HL-60/S4 treated with phorbol 12-myristate 13-acetate at 8.2 ng/mL for 4 days and 3 days (cell line): ENCODE measurements around the gene PBXIP1.

Experiments used
- in situ Hi-C: fragments of 300-500 bp; cut with MboI; formaldehyde crosslinking; loops from 2 replicates; pipeline ENCODE4 v1.15.0; 2022; ENCODE audit warnings: low sequenced_read_pairs

Gene PBXIP1

DNA sequence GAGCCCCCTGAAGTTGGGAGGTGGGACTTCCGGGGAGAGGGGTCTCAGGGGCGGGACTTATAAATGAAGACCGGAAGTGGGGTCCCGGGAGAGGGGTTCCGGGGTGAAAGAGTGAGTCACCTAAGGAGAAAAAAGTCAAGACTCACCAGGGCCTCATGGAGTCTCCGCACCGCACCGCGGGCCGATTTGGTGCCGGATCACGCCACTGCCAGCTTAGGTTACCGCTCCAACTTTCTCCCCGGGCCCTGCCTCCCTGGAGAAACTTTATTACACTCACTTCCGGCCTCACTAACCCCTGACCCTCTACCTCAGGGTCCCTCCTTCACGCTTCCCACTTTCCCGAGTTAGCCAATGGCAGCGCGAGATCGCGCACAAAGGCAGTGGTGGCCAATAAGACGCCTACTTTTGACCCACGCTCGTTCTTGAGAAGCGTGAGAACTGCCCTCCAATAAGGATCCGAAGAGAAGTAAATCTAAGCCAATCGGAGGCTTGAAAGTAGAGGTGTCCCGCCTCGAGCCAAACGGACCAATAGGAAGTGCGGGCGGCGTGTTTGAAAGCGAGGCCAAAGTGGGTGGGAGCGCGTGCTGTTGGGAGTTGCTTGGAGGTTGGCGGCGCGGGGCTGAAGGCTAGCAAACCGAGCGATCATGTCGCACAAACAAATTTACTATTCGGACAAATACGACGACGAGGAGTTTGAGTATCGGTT, 18.4 kb upstream of the PBXIP1 start, which contains the start of gene CKS1B:
Gene CKS1B (plus strand): TSS at position 580 of the 706 bp plus-strand sequence. CDS start 65 bp downstream, at position 645.
- in situ Hi-C loops, result no loop called here

GRCh38 chr1:154973344-154974101, 17.6 kb upstream of the PBXIP1 start:
- in situ Hi-C loops, result no loop called here

- in situ Hi-C loops, result no loop called here
Measured at GRCh38 chr1:154972517-154973343, 16.8 kb upstream of the PBXIP1 start.

DNA sequence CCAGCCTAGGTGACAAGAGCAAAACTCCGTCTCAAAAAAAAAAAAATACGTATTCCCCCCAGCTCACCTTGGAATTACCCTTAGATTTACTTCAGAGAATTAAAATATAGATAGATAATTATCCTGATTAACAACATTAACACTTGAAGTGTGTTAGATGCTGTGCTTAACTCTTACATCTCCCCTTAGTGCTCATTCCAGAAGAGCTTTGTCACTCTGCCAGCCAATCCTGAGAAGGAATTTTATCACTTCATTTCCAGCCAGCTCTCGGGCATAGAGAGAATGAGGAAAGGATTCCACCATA, 16.3 kb upstream of the PBXIP1 start:
- in situ Hi-C loops, result no loop called here

DNA sequence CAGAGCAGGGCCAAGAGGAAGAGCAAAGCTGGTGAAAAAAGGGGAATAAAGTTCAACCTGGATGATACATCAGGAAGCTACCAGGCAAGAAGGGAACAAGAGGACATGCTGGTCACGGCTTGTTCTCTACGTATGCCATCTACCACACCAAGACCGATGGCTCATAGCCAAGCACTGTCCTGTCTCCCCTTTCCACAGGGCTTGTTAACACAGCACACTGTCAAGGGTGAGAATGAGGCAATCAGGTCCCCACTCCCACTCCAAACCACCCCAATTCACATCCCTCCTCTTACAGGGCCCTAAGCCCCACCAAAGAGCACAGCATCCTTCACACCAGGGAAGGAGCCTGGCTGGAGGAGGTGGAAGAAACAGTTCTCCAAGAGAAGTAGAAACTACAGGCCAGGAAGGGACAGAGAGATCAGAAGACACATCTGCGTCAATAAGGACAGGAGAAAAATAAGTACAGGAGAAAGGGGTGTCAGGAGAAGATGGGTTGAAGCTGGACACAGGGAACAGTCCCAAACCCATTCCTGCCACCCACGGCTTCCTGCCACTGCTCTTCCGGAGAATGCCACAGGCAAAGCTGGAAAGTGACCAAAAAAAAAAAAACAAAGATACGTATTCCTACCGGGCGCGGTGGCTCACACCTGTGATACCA, 15.6 kb upstream of the PBXIP1 start:
- in situ Hi-C loops, result no loop called here

- in situ Hi-C loops, result no loop called here
Measured at GRCh38 chr1:154970631-154971340, 14.9 kb upstream of the PBXIP1 start, which contains the start of gene SHC1. SHC1 (minus strand) TSS chr1:154970747; CDS start chr1:154970526, 221 bp downstream.

- in situ Hi-C loops, result no loop called here
Measured at GRCh38 chr1:154969860-154970452, 14.1 kb upstream of the PBXIP1 start.

DNA sequence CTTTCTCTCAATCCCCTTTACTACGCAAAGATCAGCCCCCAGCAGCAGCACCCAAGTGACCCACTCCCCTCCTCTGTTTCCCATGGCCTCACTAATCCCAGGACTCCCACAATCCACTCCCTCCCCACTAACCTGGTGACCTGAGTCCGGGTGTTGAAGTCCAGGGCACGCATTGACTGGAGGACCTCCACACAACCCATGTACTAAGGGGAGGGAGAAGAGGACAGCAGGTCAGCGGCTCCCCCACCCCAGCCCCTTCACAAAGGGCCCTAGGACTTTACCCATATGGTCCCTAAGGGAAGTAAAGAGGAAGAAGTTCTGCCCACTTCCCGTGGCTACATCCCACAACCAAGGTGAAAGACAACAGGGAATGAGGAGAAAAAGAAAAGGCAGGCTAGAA, 13.3 kb upstream of the PBXIP1 start:
- in situ Hi-C loops, result no loop called here

GRCh38 chr1:154968731-154969130, 12.8 kb upstream of the PBXIP1 start:
- in situ Hi-C loops, result no loop called here

GRCh38 chr1:154967331-154967950, 11.5 kb upstream of the PBXIP1 start:
- in situ Hi-C loops, result no loop called here

- in situ Hi-C loops, result no loop called here
Measured at GRCh38 chr1:154966111-154966510, 10.2 kb upstream of the PBXIP1 start.

DNA sequence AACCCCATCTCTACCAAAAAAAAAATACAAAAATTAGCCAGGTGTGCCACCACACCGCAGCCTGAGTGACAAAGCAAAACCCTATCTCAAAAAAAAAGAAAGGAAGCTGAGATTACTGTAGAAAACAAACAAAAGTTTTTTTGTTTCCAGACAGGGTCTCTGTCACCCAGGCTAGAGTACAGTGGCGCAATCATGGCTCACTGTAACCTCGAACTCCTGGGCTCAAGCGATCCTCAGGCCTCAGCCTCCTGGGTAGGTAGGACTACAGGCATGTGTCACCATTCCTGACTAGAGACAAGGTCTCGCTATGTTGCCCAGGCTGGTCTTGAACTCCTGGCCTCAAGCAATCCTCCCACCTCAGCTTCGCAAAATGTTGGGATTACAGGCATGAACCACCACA, 8.5 kb upstream of the PBXIP1 start:
- in situ Hi-C loops, result no loop called here

GRCh38 chr1:154963643-154964042, 7.7 kb upstream of the PBXIP1 start:
- in situ Hi-C loops, result no loop called here

GRCh38 chr1:154962795-154963330, 7.0 kb upstream of the PBXIP1 start:
- in situ Hi-C loops, result no loop called here

- in situ Hi-C loops, result no loop called here
Measured at GRCh38 chr1:154962156-154962749, 6.4 kb upstream of the PBXIP1 start.

- in situ Hi-C loops, result no loop called here
Measured at GRCh38 chr1:154961207-154962155, 5.6 kb upstream of the PBXIP1 start, which contains the start of gene PYGO2. PYGO2 (minus strand) TSS chr1:154961782; CDS start chr1:154961576, 206 bp downstream.

DNA sequence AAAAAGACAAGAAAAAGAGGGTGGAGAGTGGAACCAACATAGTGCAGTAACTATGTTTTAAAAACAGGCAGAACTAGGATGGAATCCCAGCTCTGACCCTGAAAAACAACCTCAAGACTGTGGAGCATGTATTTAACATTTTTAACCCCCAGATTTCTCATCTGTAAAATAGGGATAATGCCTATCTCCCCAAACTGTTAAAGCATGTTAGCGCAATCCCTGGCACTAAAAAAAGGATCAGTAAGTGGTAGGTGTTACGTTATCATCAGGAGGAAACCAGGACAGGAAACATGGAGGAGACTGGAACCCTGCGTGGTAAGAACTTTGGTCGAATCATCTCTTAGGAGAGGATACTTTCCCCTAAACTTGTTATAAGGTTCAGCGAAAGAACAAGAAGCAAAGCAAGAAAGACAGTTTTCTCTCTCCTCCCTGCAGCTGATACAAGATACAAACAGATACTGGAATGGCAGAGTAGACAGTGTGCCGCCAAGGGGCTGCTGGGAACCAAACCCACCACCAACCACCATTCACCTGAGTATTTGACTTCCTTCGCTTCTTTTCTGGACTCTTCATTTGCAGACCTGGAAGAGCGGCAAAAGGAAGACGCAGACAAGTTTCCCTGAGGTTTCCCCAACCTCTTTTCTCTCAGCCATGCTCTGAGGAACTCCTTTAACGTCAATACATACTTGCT, 4.7 kb upstream of the PBXIP1 start:
- in situ Hi-C loops, result no loop called here
